Measurements from ENCODE around the gene MAP10. TPM values are rescaled to one million over a fixed set of nuclear protein-coding genes. Genes with fewer than 3 reads are reported as not detected.
"Not testable (repeated sequence)": the region's sequence is repeated elsewhere in the genome, so short reads cannot be mapped to it uniquely, and the experiment has no call there.

Gene MAP10
- total and polyA plus RNA-seq, 3 donors from 2014 or later, result 1.6 to 9.1 (median 8.4) TPM

GRCh38 chr1:232769733-232770132 lies 35.5 kb upstream of the MAP10 start:
- Histone ChIP-seq H3K4me3 (no peak overlapping the region), H3K27me3 (no peaks in the 10 kb centered on the region), H3K9me3 (no peaks in the 10 kb centered on the region), H3K4me1 (no peaks in the 10 kb centered on the region), H3K36me3 (ENCODE audit: low read depth, missing control alignments) (no peaks in the 10 kb centered on the region), H3K27ac (no peak overlapping the region)
- 76 to 77% methylated on average over 2 of the region's 2 CpGs for WGBS, 2 donors
- TF ChIP-seq POLR2A (IDR thresholded peaks at IDR 0.05) (no peak), CTCF (IDR thresholded peaks at IDR 0.05) (no peak)
- DNase-seq, result no peak
- intact Hi-C loops (cut with DNase I; ENCODE audit: low total_unique reads), result no loop called here

DNA sequence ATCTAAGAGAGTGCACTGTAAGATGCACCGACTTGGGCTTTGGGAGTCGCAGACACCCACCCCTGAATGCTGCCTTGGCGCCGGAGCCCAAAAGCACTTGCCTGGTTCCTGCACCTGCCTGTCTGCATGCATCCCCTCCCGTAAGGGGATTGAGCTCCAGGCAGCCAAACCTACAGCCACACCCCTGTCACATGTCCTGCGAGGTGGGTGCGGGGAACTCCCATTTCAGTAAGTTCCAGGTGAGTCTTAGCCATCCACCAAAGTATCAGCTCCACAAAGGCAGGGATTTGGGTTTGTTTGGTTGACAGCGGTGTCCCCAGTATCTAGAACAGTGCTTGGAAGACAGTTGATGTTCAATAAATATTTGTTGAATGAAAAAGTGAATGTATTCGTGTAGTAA lies 31.5 kb upstream of the MAP10 start:
- WGBS, 2 donors, result 59 to 85% methylated on average over 7 to 9 of the region's 9 CpGs
- H3K36me3 ChIP-seq (ENCODE audit: low read depth, missing control alignments), result no peaks in the 10 kb centered on the region
- no peak for DNase-seq
- intact Hi-C loops (cut with DNase I; ENCODE audit: low total_unique reads), result no loop called here
- H3K27me3 ChIP-seq, result no peaks in the 10 kb centered on the region
- H3K4me3 ChIP-seq, result no peak overlapping the region
- H3K27ac ChIP-seq, result no peak overlapping the region
- no peak for TF ChIP-seq CTCF (IDR thresholded peaks at IDR 0.05)
- no peak for TF ChIP-seq POLR2A (IDR thresholded peaks at IDR 0.05)
- no peaks in the 10 kb centered on the region for H3K9me3 ChIP-seq
- no peaks in the 10 kb centered on the region for H3K4me1 ChIP-seq

- no peaks in the 10 kb centered on the region for H3K4me1 ChIP-seq
- no peaks in the 10 kb centered on the region for H3K36me3 ChIP-seq (ENCODE audit: low read depth, missing control alignments)
- TF ChIP-seq CTCF (IDR thresholded peaks at IDR 0.05) (no peak), POLR2A (IDR thresholded peaks at IDR 0.05) (no peak)
- WGBS, 2 donors, result 71 to 74% methylated on average over 3 of the region's 3 CpGs
- intact Hi-C loops (cut with DNase I; ENCODE audit: low total_unique reads), result no loop called here
- no peak overlapping the region for H3K4me3 ChIP-seq
- no peak overlapping the region for H3K27ac ChIP-seq
- no peaks in the 10 kb centered on the region for H3K9me3 ChIP-seq
- DNase-seq, result no peak
- H3K27me3 ChIP-seq, result no peaks in the 10 kb centered on the region
Observed at GRCh38 chr1:232776526-232777106, 28.6 kb upstream of the MAP10 start.

GRCh38 chr1:232780354-232780753 lies 24.9 kb upstream of the MAP10 start:
- Histone ChIP-seq H3K27me3 (no peaks in the 10 kb centered on the region), H3K27ac (no peak overlapping the region), H3K4me3 (no peak overlapping the region), H3K9me3 (no peaks in the 10 kb centered on the region), H3K36me3 (ENCODE audit: low read depth, missing control alignments) (no peaks in the 10 kb centered on the region), H3K4me1 (no peaks in the 10 kb centered on the region)
- no peak for TF ChIP-seq CTCF (IDR thresholded peaks at IDR 0.05)
- TF ChIP-seq POLR2A (IDR thresholded peaks at IDR 0.05), result no peak
- no peak for DNase-seq
- WGBS, 2 donors, result 91 to 94% methylated on average over 9 of the region's 9 CpGs
- intact Hi-C loops (cut with DNase I; ENCODE audit: low total_unique reads), result no loop called here

- WGBS, 2 donors, result 86 to 93% methylated on average over 7 of the region's 7 CpGs
- TF ChIP-seq POLR2A (IDR thresholded peaks at IDR 0.05) (no peak), CTCF (IDR thresholded peaks at IDR 0.05) (no peak)
- no peak for DNase-seq
- intact Hi-C loops (cut with DNase I; ENCODE audit: low total_unique reads), result no loop called here
- Histone ChIP-seq H3K27me3 (no peaks in the 10 kb centered on the region), H3K4me1 (no peaks in the 10 kb centered on the region), H3K36me3 (ENCODE audit: low read depth, missing control alignments) (no peaks in the 10 kb centered on the region), H3K9me3 (no peaks in the 10 kb centered on the region), H3K27ac (no peak overlapping the region), H3K4me3 (no peak overlapping the region)
Observed at GRCh38 chr1:232784794-232785193, 20.4 kb upstream of the MAP10 start.

GRCh38 chr1:232785630-232786029 lies 19.6 kb upstream of the MAP10 start:
- H3K4me3 ChIP-seq; H3K27me3 ChIP-seq; H3K27ac ChIP-seq; intact Hi-C loops (cut with DNase I; ENCODE audit: low total_unique reads); DNase-seq; H3K36me3 ChIP-seq (ENCODE audit: low read depth, missing control alignments); H3K4me1 ChIP-seq; H3K9me3 ChIP-seq: not testable (repeated sequence)
- WGBS, 2 donors, result 91 to 100% methylated on average over 1 of the region's 1 CpG

All from testis (tissue), 3 donors.